HepG2 (cell line): ENCODE results near the gene GLDN. TPM values are rescaled to one million over a fixed set of nuclear protein-coding genes. Genes with fewer than 3 reads are reported as not detected.

Experiments
- ATAC-seq: fragments of 200-7000 bp; cut with Tn5 transposase; 3 replicates; pipeline ENCODE4 v1.9.1; 2020; ENCODE audit warnings: mild to moderate bottlenecking, moderate library complexity
- BruUV-seq: library from RNA; stranded (reverse); fragments of 400-500 nt; replicated peaks from 2 replicates; lab custom pipeline; 2021; lab: Mats Ljungman, UMichigan
- CTCF ChIA-PET: fragments of 300-600 bp; formaldehyde crosslinking; extraction: SDS; loops from one replicate; lab custom pipeline; 2021; ENCODE audit warnings: low total read pairs, inconsistent platforms, low intra/inter-chr PET ratio; lab: Yijun Ruan, JAX
- POLR2A ChIA-PET: fragments of 350-600 bp; sonication (Branson Sonifier 250); formaldehyde crosslinking; loops from one replicate; lab custom pipeline; 2020; ENCODE audit warnings: antibody characterized with exemption, inconsistent platforms; lab: Yijun Ruan, JAX
- DNase-seq: peaks from one replicate; pipeline ENCODE4 v3.0.0-alpha.2; 2015; ENCODE audit warnings: low spot score
- FAIRE-seq: peaks from 3 replicates; lab custom pipeline; 2011; peaks lifted over from hg19 to GRCh38; lab: Jason Lieb, UNC
- H2AFZ ChIP-seq: one replicate; pipeline ENCODE4 v1.6.1; 2011; ENCODE audit warnings: low read length, inconsistent platforms
- H3K27ac ChIP-seq: fragments of 300-600 bp; 3 replicates; pipeline ENCODE4 v1.8.0; 2011; ENCODE audit warnings: mixed run types, mild to moderate bottlenecking, mixed read lengths, low read length, inconsistent platforms; ENCODE audit not compliant: insufficient read depth; ENCODE audit errors: extremely low read length
- H3K27me3 ChIP-seq, 2 experiments: fragments of 200-600 bp in 1 of 2; 2 replicates in 1 of 2; 3 replicates in 1 of 2; pipeline versions ENCODE4 v1.6.0 to v1.8.0; 2011; ENCODE audit warnings: low read length in 2 of 2, mild to moderate bottlenecking in 2 of 2, moderate library complexity in 2 of 2, inconsistent platforms in 1 of 2; ENCODE audit not compliant: insufficient read depth in 2 of 2, control insufficient read depth in 1 of 2
- H3K36me3 ChIP-seq, 2 experiments: fragments of 200-600 bp in 1 of 2; replicated peaks in 1 of 2; 2 replicates in 1 of 2; 3 replicates in 1 of 2; pipeline versions ENCODE4 v1.5.1 to v1.8.0; 2011; ENCODE audit warnings: low read length in 2 of 2, inconsistent platforms in 1 of 2; ENCODE audit not compliant: insufficient read depth in 2 of 2, control insufficient read depth in 1 of 2
- H3K4me1 ChIP-seq: 2 replicates; pipeline ENCODE4 v1.5.1; 2012; ENCODE audit warnings: low read length, inconsistent platforms; ENCODE audit not compliant: insufficient read depth
- H3K4me2 ChIP-seq: 2 replicates; pipeline ENCODE4 v1.6.0; 2011; ENCODE audit warnings: low read depth, low read length, inconsistent platforms
- H3K4me3 ChIP-seq, 3 experiments: fragments of 200-600 bp in 1 of 3; sonication (generic), shearing (Covaris generic) in 1 of 3; replicated peaks in 1 of 3; 2 replicates each; pipeline ENCODE4 v1.5.1; 2011 to 2016; ENCODE audit warnings: low read length in 3 of 3, inconsistent platforms in 2 of 3, low read depth in 2 of 3, mild to moderate bottlenecking in 2 of 3, control low read depth in 1 of 3, mixed read lengths in 1 of 3; ENCODE audit not compliant: insufficient read depth in 1 of 3
- H3K79me2 ChIP-seq: one replicate; pipeline ENCODE4 v1.6.1; 2011; ENCODE audit warnings: low read length, inconsistent platforms; ENCODE audit not compliant: insufficient read depth
- H3K9ac ChIP-seq: 2 replicates; pipeline ENCODE4 v1.6.0; 2011; ENCODE audit warnings: mild to moderate bottlenecking, low read depth, low read length, inconsistent platforms; ENCODE audit not compliant: insufficient read depth
- H3K9me3 ChIP-seq: 2 replicates; pipeline ENCODE4 v1.5.1; 2012; ENCODE audit warnings: mild to moderate bottlenecking, low read length
- H4K20me1 ChIP-seq: 2 replicates; pipeline ENCODE4 v1.6.0; 2011; ENCODE audit warnings: inconsistent platforms, mild to moderate bottlenecking, low read length, moderate library complexity; ENCODE audit not compliant: insufficient read depth
- HMGA1 ChIP-seq: sonication (generic); formaldehyde crosslinking; conservative IDR thresholded peaks from 2 replicates; pipeline ENCODE4 v1.4.0; 2020; ENCODE audit warnings: missing genetic modification reagents
- PHF21A ChIP-seq: sonication (generic); formaldehyde crosslinking; IDR thresholded peaks from 2 replicates; pipeline ENCODE4 v1.5.0; 2020; ENCODE audit warnings: mild to moderate bottlenecking, missing genetic modification reagents
- PTBP1 ChIP-seq: fragments of 200-400 bp; formaldehyde crosslinking; IDR thresholded peaks from 2 replicates; pipeline ENCODE4 v1.6.1; 2018; ENCODE audit warnings: low read length, low read depth; ENCODE audit not compliant: poor library complexity, severe bottlenecking
- RARG ChIP-seq: sonication (generic); formaldehyde crosslinking; IDR thresholded peaks from 2 replicates; pipeline ENCODE4 v1.4.0; 2020; ENCODE audit warnings: low read depth, mild to moderate bottlenecking, missing genetic modification reagents
- SALL1 ChIP-seq: sonication (generic); formaldehyde crosslinking; IDR thresholded peaks from 2 replicates; pipeline ENCODE4 v1.8.0; 2022; ENCODE audit warnings: mild to moderate bottlenecking, missing genetic modification reagents
- SMAD1 ChIP-seq: sonication (generic); formaldehyde crosslinking; IDR thresholded peaks from 2 replicates; pipeline ENCODE4 v1.4.0; 2020; ENCODE audit warnings: missing genetic modification reagents, low read depth, mild to moderate bottlenecking, borderline replicate concordance
- ZFAT ChIP-seq: sonication (generic); formaldehyde crosslinking; conservative IDR thresholded peaks from 2 replicates; pipeline ENCODE4 v1.8.1; 2023; ENCODE audit warnings: missing genetic modification reagents, inconsistent platforms
- ZNF274 ChIP-seq: sonication (generic); formaldehyde crosslinking; IDR thresholded peaks from 2 replicates; pipeline ENCODE4 v1.5.1; 2020; ENCODE audit warnings: mild to moderate bottlenecking, missing genetic modification reagents
- ZNF550 ChIP-seq: sonication (generic); formaldehyde crosslinking; IDR thresholded peaks from 2 replicates; pipeline ENCODE4 v1.4.0; 2020; ENCODE audit warnings: mild to moderate bottlenecking, missing genetic modification reagents, borderline replicate concordance
- WGBS: methylation state at CpG from one replicate; pipeline ENCODE4 v1.1.6; 2017; ENCODE audit warnings: low lambda C conversion rate; 5-methylcytosine and 5-hydroxymethylcytosine counted together
- in situ Hi-C: cut with HindIII; loops from 2 replicates; pipeline ENCODE4 v1.10.0; 2017; ENCODE audit warnings: low pct_unique_long_range_greater_than_20kb; ENCODE audit not compliant: extremely low pct_ligation_motif_present
- intact Hi-C: fragments of 100-400 bp; cut with micrococcal nuclease; formaldehyde crosslinking; loops from one replicate; pipeline ENCODE4 v1.10.0; 2022; ENCODE audit not compliant: unreplicated experiment
- polyA plus RNA-seq, 8 experiments: library from polyadenylated mRNA; depleted of rRNA in 3 of 8; stranded (reverse) in 7 of 8; unstranded in 1 of 8; fragments of >200 nt; fragmentation: Illumina TruSeq in 4 of 8; extraction: Trizol in 4 of 8; gene quantifications; 2 replicates each; pipeline versions ENCODE4 v1.2.1 to v1.2.3, GENCODE V29; 2011 to 2016; ENCODE audit warnings: low read depth in 4 of 8, missing spikeins in 1 of 8, mixed read lengths in 1 of 8; ENCODE audit not compliant: insufficient read depth in 1 of 8
- total RNA-seq, 5 experiments: library from RNA; depleted of rRNA; stranded (reverse); fragments of >200 nt; fragmentation: Illumina TruSeq; extraction: Trizol; gene quantifications; 2 replicates each; pipeline ENCODE4 v1.2.3, GENCODE V29; 2016; ENCODE audit warnings: low read depth in 1 of 5
- TF ChIP-seq, protein P1 (sequence below): IDR thresholded peaks from 2 replicates; pipeline ENCODE4 v1.6.1; 2016; ENCODE audit warnings: missing genetic modification reagents, missing compliant biosample characterization
- TF ChIP-seq, protein P2 (sequence below): sonication (generic); formaldehyde crosslinking; IDR thresholded peaks from 2 replicates; pipeline ENCODE4 v1.4.0; 2020; ENCODE audit warnings: mild to moderate bottlenecking, missing genetic modification reagents

Gene GLDN
- total and polyA plus RNA-seq, 2 of the 13 experiments (the other 11 are each of a cell fraction or from before 2014, with no cell fraction given) = 0.86 to 1.0 TPM

DNA sequence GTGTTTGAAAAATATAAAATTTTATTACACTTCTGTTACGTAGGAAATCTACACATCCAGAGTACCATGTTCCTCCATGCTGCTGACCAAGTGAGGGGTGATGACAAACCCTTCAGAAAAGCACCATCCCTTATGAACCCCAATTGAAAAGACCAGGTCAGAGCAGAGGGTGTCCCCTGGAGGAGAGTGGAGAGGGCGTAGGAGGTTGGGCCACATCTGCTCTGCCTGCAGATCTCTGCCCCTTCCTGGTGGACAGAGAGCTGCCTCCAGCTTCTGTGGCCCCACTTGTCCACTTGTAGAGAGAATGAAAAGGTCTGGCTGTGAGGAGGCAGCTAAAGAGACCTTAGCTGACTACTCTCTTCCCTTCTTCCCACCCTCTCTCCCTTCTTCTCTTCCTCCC, 55.5 kb downstream of the GLDN start:
- Histone ChIP-seq H3K27me3 (peaks cover 0 to 32% of the 10 kb centered on the region in 2 experiments; a peak in 3 of 5 replicates), H3K36me3 (no peaks in the 10 kb centered on the region), H2AFZ (no peak overlapping the region), H3K27ac (no peak overlapping the region), H3K9me3 (no peaks in the 10 kb centered on the region), H3K79me2 (no peaks in the 10 kb centered on the region), H4K20me1 (no peaks in the 10 kb centered on the region), H3K4me3 (no peak overlapping the region), H3K9ac (no peak overlapping the region), H3K4me1 (peaks cover 4% of the 10 kb centered on the region), H3K4me2 (no peak overlapping the region)
- FAIRE-seq (no peak), DNase-seq (no peak), ATAC-seq (no peak)
- POLR2A ChIA-PET = no interaction called here
- CTCF ChIA-PET = no interaction called here
- no TSS peak for BruUV-seq
- intact Hi-C loops = no loop called here
- WGBS = 41% methylated on average over 2 of the region's 2 CpGs
- TF ChIP-seq ZNF550 (CRISPR knock-in tag) (no peak), PTBP1 (no peak)
- TF ChIP-seq, all 625 proteins: peak for 0
- in situ Hi-C loops = no loop called here

DNA sequence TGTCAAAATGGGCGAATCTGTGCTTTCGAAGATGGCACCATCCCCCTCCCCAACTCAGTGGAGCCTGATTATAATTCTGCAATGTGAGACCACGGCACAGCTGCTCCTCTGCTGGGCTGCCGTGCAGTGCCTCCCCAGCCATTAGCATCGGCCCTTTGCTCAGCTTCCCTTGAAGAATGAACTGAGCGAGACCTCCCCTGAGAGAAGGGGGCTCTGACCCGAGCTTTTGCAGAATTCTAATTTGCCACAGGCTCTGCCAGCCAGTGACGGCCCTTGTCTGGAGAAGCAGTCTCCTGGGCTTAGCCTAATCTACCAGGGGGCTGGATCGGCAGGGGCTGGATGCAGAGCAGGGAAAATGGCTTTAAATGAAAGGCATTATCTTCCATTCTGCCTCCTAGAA, 57.2 kb downstream of the GLDN start:
- CTCF ChIA-PET = no interaction called here
- POLR2A ChIA-PET = no interaction called here
- no peaks in the 10 kb centered on the region for H3K36me3 ChIP-seq
- peaks cover 16% of the 10 kb centered on the region for H3K4me1 ChIP-seq
- H3K9ac ChIP-seq = no peak overlapping the region
- intact Hi-C loops (no loop called here), in situ Hi-C loops (no loop called here)
- no peak for ATAC-seq
- no peak overlapping the region for H3K4me3 ChIP-seq
- no peak overlapping the region for H3K27ac ChIP-seq
- no peaks in the 10 kb centered on the region for H3K79me2 ChIP-seq
- H3K9me3 ChIP-seq = no peaks in the 10 kb centered on the region
- no peak for DNase-seq
- no peaks in the 10 kb centered on the region for H4K20me1 ChIP-seq
- 86% methylated on average over 1 of the region's 9 CpGs for WGBS
- H3K27me3 ChIP-seq = peaks cover 0 to 32% of the 10 kb centered on the region in 2 experiments; a peak in 3 of 5 replicates
- BruUV-seq = no TSS peak
- no peak overlapping the region for H2AFZ ChIP-seq
- no peak overlapping the region for H3K4me2 ChIP-seq
- FAIRE-seq = no peak
- no peak for TF ChIP-seq RARG (CRISPR knock-in tag)
- no peak for TF ChIP-seq HMGA1 (CRISPR knock-in tag)
- TF ChIP-seq, protein P1, sequence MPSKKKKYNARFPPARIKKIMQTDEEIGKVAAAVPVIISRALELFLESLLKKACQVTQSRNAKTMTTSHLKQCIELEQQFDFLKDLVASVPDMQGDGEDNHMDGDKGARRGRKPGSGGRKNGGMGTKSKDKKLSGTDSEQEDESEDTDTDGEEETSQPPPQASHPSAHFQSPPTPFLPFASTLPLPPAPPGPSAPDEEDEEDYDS (CRISPR knock-in tag) = no peak
- TF ChIP-seq ZNF274 (CRISPR knock-in tag) = no peak
- TF ChIP-seq ZFAT (CRISPR knock-in tag) = no peak
- TF ChIP-seq SALL1 (CRISPR knock-in tag) = no peak
- TF ChIP-seq, protein P2, sequence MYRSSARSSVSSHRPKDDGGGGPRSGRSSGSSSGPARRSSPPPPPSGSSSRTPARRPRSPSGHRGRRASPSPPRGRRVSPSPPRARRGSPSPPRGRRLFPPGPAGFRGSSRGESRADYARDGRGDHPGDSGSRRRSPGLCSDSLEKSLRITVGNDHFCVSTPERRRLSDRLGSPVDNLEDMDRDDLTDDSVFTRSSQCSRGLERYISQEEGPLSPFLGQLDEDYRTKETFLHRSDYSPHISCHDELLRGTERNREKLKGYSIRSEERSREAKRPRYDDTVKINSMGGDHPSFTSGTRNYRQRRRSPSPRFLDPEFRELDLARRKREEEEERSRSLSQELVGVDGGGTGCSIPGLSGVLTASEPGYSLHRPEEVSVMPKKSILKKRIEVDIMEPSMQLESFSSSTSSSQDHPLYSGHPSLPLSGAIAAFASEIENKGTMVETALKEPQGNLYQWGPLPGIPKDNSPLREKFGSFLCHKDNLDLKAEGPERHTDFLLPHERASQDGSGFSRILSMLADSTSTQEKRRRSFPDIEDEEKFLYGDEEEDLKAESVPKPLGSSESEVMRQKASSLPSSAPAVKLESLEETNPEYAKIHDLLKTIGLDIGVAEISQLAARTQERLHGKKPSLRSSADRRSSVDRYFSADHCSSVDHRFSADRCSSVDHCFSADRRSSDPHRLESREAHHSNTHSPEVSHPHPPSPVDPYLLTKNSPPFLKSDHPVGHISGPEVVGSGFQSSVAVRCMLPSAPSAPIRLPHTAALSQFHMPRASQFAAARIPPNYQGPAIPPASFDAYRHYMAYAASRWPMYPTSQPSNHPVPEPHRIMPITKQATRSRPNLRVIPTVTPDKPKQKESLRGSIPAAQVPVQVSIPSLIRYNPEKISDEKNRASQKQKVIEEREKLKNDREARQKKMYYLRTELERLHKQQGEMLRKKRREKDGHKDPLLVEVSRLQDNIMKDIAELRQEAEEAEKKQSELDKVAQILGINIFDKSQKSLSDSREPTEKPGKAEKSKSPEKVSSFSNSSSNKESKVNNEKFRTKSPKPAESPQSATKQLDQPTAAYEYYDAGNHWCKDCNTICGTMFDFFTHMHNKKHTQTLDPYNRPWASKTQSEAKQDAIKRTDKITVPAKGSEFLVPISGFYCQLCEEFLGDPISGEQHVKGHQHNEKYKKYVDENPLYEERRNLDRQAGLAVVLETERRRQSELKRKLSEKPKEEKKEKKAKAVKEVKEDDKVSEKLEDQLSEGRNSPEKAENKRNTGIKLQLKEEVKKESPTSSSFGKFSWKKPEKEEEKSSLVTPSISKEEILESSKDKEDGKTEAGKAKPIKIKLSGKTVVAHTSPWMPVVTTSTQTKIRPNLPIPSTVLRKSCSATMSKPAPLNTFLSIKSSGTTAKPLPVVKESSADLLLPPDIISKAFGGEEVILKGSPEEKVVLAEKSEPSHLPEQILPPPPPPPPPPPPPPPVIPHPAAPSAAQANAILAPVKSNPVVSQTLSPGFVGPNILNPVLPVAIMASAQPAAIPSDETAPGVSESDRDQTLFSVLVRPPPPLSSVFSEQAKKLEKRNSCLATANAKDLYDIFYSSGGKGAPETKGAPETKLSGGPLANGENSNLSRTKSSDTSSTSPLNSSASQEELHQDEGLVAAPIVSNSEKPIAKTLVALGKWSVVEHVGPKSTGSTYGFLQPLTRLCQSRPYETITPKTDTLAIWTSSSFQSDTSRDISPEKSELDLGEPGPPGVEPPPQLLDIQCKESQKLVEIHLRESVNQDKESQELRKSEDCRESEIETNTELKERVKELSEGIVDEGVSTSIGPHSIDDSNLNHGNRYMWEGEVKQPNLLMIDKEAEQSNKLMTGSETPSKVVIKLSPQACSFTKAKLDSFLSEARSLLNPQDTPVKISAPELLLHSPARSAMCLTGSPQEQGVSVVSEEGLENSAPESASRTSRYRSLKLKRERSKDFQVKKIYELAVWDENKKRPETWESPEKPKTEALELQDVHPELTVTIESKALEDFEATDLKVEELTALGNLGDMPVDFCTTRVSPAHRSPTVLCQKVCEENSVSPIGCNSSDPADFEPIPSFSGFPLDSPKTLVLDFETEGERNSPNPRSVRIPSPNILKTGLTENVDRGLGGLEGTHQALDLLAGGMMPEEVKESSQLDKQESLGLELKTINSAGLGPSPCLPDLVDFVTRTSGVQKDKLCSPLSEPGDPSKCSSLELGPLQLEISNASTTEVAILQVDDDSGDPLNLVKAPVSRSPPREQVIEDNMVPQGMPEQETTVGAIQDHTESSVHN (CRISPR knock-in tag) = no peak
- no peak for TF ChIP-seq SMAD1
- TF ChIP-seq PHF21A (CRISPR knock-in tag) = no peak
